Chondrocyte (in vitro differentiated cells): ENCODE measurements around the gene ALDH8A1. TPM values are rescaled to one million over a fixed set of nuclear protein-coding genes. Genes with fewer than 3 reads are reported as not detected.
A peak's percentile ranks its signal among the peaks of the same experiment; 100 is the strongest.

Source experiments
- DNase-seq: peaks from one replicate; pipeline ENCODE4 v3.0.0; 2021; ENCODE audit warnings: mixed read lengths, low spot score
- H3K27ac Mint-ChIP-seq: one replicate; pipeline ENCODE4 v1.8.0; 2021; ENCODE audit warnings: mild to moderate bottlenecking, moderate library complexity, mixed read lengths; ENCODE audit not compliant: unreplicated experiment
- H3K27me3 Mint-ChIP-seq: 2 replicates; pipeline ENCODE4 v1.8.0; 2021; ENCODE audit warnings: low read depth, mixed read lengths
- H3K36me3 Mint-ChIP-seq: 2 replicates; pipeline ENCODE4 v1.8.0; 2021; ENCODE audit warnings: low read depth, mixed read lengths
- H3K4me1 Mint-ChIP-seq: 2 replicates; pipeline ENCODE4 v1.8.0; 2021; ENCODE audit warnings: low read depth, mild to moderate bottlenecking, mixed read lengths
- H3K4me3 Mint-ChIP-seq: one replicate; pipeline ENCODE4 v1.8.0; 2021; ENCODE audit warnings: mild to moderate bottlenecking, moderate library complexity, mixed read lengths; ENCODE audit not compliant: unreplicated experiment
- H3K9me3 Mint-ChIP-seq: 2 replicates; pipeline ENCODE4 v1.8.0; 2021; ENCODE audit warnings: low read depth, mixed read lengths
- CTCF ChIP-seq: fragments of 200-600 bp; sonication (generic); IDR thresholded peaks from 2 replicates; pipeline ENCODE4 v1.5.0; 2021; ENCODE audit warnings: antibody characterized with exemption, mild to moderate bottlenecking, moderate library complexity
- long read RNA-seq: library from polyadenylated mRNA; stranded (forward); transcript quantifications from one replicate; pipeline ENCODE4 v2.0.0, GENCODE V29; 2021
- total RNA-seq: library from RNA; stranded (reverse); gene quantifications from 3 replicates; pipeline ENCODE4 v1.2.1, GENCODE V29; 2021

ALDH8A1 gene
- 0.18 to 0.40 TPM (median 0.39 TPM) in 3 replicates for total RNA-seq
- long read RNA-seq = 0 reads

GRCh38 chr6:134949927-134950326 lies at the start of gene ALDH8A1:
ALDH8A1 (minus strand) TSS chr6:134950101; CDS start chr6:134950053, 48 bp downstream.
- H3K36me3 Mint-ChIP-seq = no peaks in the 10 kb centered on the region
- H3K27ac Mint-ChIP-seq = no peak within 1 kb of the TSS
- no peak for TF ChIP-seq CTCF
- H3K4me1 Mint-ChIP-seq = no peaks in the 10 kb centered on the region
- DNase-seq = no peak
- no peaks in the 10 kb centered on the region for H3K27me3 Mint-ChIP-seq
- no peak within 1 kb of the TSS for H3K4me3 Mint-ChIP-seq
- H3K9me3 Mint-ChIP-seq = no peaks in the 10 kb centered on the region

- H3K4me1 Mint-ChIP-seq = peaks cover 7% of the 10 kb centered on the region
Observed at GRCh38 chr6:134999107-134999506, 49.2 kb upstream of the ALDH8A1 start.

GRCh38 chr6:134997133-134997995 lies 47.5 kb upstream of the ALDH8A1 start:
- Mint-ChIP-seq H3K9me3 (no peaks in the 10 kb centered on the region), H3K36me3 (peaks cover 9% of the 10 kb centered on the region), H3K4me3 (no peak overlapping the region), H3K27me3 (no peaks in the 10 kb centered on the region), H3K27ac (no peak overlapping the region), H3K4me1 (peaks cover 7% of the 10 kb centered on the region)
- TF ChIP-seq CTCF = no peak
- DNase-seq = no peak

More at GRCh38 chr6:134999107-134999506, 49.2 kb upstream of the ALDH8A1 start:
- no peak overlapping the region for H3K27ac Mint-ChIP-seq
- H3K9me3 Mint-ChIP-seq = no peaks in the 10 kb centered on the region
- H3K4me3 Mint-ChIP-seq = no peak overlapping the region
- no peaks in the 10 kb centered on the region for H3K27me3 Mint-ChIP-seq
- peaks cover 9% of the 10 kb centered on the region for H3K36me3 Mint-ChIP-seq
- no peak for TF ChIP-seq CTCF
- no peak for DNase-seq

GRCh38 chr6:134995536-134995935 lies 45.6 kb upstream of the ALDH8A1 start:
- Mint-ChIP-seq H3K4me3 (no peak overlapping the region), H3K27ac (no peak overlapping the region), H3K9me3 (no peaks in the 10 kb centered on the region), H3K27me3 (no peaks in the 10 kb centered on the region), H3K36me3 (peaks cover 10% of the 10 kb centered on the region), H3K4me1 (peaks cover 7% of the 10 kb centered on the region)
- no peak for DNase-seq
- no peak for TF ChIP-seq CTCF

GRCh38 chr6:134994431-134994830 lies 44.5 kb upstream of the ALDH8A1 start:
- H3K4me1 Mint-ChIP-seq = peaks cover 10% of the 10 kb centered on the region
- peaks cover 12% of the 10 kb centered on the region for H3K36me3 Mint-ChIP-seq
- no peak overlapping the region for H3K4me3 Mint-ChIP-seq
- peak overlapping the region; percentile 8 for H3K27ac Mint-ChIP-seq
- TF ChIP-seq CTCF = no peak
- H3K27me3 Mint-ChIP-seq = no peaks in the 10 kb centered on the region
- no peak for DNase-seq
- H3K9me3 Mint-ChIP-seq = no peaks in the 10 kb centered on the region
